ENCODE data around the gene KCNK10. TPM values are rescaled to one million over a fixed set of nuclear protein-coding genes. Genes with fewer than 3 reads are reported as not detected.

Gene KCNK10
- polyA plus RNA-seq, 3 donors = 0.05 TPM; not detected in 2

DNA sequence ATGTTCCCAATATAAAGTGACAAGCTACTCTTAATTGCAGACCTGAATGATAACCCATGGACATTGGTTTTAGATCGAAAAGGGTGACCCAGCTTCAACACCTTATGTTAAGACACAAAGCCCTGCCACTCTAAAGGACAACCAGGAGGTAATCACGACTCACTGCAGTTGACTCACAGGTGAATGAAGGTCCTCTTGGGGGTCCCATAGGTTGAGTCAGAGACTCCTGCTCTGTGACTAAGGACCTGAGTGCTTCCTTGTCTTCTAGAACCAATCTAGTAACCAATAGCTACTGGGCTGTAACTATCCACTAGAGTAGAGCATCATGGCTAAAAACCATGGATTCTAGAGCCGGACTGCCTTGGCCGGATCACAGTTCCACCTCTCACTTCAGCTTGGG, 73.8 kb downstream of the KCNK10 start:
- H3K4me3 ChIP-seq (replicated peaks in 1 of 3; ENCODE audit: low read depth in 2 of 3, low read length in 3 of 3) = no peak overlapping the region
- no peak overlapping the region for H3K27ac ChIP-seq (ENCODE audit: low read depth in 1 of 2, low read length in 2 of 2)
- Mint-ChIP-seq H3K27ac (no peak overlapping the region), H3K36me3 (no peaks in the 10 kb centered on the region), H3K4me1 (no peaks in the 10 kb centered on the region), H3K27me3 (ENCODE audit: low read depth in 3 of 3) (peaks cover 4 to 8% (median 6%) of the 10 kb centered on the region in 3 donors), H3K9me3 (peaks cover 0 to 5% (median 0%) of the 10 kb centered on the region in 7 donors), H3K4me3 (no peak overlapping the region)
- TF ChIP-seq, protein P1, sequence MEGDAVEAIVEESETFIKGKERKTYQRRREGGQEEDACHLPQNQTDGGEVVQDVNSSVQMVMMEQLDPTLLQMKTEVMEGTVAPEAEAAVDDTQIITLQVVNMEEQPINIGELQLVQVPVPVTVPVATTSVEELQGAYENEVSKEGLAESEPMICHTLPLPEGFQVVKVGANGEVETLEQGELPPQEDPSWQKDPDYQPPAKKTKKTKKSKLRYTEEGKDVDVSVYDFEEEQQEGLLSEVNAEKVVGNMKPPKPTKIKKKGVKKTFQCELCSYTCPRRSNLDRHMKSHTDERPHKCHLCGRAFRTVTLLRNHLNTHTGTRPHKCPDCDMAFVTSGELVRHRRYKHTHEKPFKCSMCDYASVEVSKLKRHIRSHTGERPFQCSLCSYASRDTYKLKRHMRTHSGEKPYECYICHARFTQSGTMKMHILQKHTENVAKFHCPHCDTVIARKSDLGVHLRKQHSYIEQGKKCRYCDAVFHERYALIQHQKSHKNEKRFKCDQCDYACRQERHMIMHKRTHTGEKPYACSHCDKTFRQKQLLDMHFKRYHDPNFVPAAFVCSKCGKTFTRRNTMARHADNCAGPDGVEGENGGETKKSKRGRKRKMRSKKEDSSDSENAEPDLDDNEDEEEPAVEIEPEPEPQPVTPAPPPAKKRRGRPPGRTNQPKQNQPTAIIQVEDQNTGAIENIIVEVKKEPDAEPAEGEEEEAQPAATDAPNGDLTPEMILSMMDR (IDR thresholded peaks at IDR 0.05) = no peak
- H3K9me3 ChIP-seq (replicated peaks in 1 of 2; ENCODE audit: control insufficient read depth in 1 of 2, insufficient read depth in 1 of 2, low read length in 2 of 2) = no peaks in the 10 kb centered on the region
- no peaks in the 10 kb centered on the region for H3K27me3 ChIP-seq (ENCODE audit: control insufficient read depth in 2 of 2, insufficient read depth in 2 of 2, low read length in 2 of 2)
- no peaks in the 10 kb centered on the region for H3K4me1 ChIP-seq (ENCODE audit: control insufficient read depth in 1 of 2, insufficient read depth in 2 of 2, low read length in 2 of 2)
- no peaks in the 10 kb centered on the region for H3K79me2 ChIP-seq (ENCODE audit: insufficient read depth, low read length)
- H3K4me2 ChIP-seq (replicated peaks; ENCODE audit: extremely low read depth, low read length, poor library complexity, severe bottlenecking) = no peak overlapping the region
- H2AFZ ChIP-seq (ENCODE audit: insufficient read depth, low read depth, low read length, poor library complexity, severe bottlenecking) = no peak overlapping the region
- no peak overlapping the region for H3K9ac ChIP-seq (ENCODE audit: insufficient read depth, low read length, poor library complexity, severe bottlenecking)
- intact Hi-C loops (cut with micrococcal nuclease) = no loop called here
- H3K36me3 ChIP-seq (replicated peaks in 1 of 2; ENCODE audit: control insufficient read depth in 1 of 2, insufficient read depth in 2 of 2, low read length in 2 of 2) = no peaks in the 10 kb centered on the region
- H4K20me1 ChIP-seq (ENCODE audit: insufficient read depth, low read length) = no peaks in the 10 kb centered on the region
- DNase-seq = no peak
- WGBS (ENCODE audit: insufficient coverage) = 95% methylated on average over 2 of the region's 4 CpGs

DNA sequence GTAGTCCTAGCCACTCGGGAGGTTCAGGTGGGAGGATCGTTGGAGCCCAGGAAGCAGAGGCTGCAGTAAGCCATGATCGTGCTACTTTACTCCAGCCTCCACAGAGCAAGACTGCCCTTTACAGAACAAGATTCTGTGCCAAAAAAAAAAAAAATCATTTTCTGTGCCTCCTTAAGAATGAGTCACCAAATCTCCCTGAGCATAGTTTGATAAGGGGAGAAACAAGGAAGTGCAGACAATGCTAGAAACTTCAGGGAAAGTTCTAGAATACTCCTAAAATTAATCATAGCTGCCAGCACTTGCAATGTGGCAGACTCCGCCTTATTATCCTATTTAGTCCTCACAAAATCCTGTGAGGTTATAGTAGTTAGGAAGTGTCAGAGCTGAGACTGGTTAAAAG, 74.5 kb downstream of the KCNK10 start:
- H2AFZ ChIP-seq (ENCODE audit: insufficient read depth, low read depth, low read length, poor library complexity, severe bottlenecking) = no peak overlapping the region
- no peak overlapping the region for H3K4me3 Mint-ChIP-seq
- intact Hi-C loops (cut with micrococcal nuclease) = no loop called here
- H3K4me3 ChIP-seq (replicated peaks in 1 of 3; ENCODE audit: low read depth in 2 of 3, low read length in 3 of 3) = no peak overlapping the region
- H3K4me1 ChIP-seq (ENCODE audit: control insufficient read depth in 1 of 2, insufficient read depth in 2 of 2, low read length in 2 of 2) = no peaks in the 10 kb centered on the region
- H4K20me1 ChIP-seq (ENCODE audit: insufficient read depth, low read length) = no peaks in the 10 kb centered on the region
- no peak overlapping the region for H3K27ac ChIP-seq (ENCODE audit: low read depth in 1 of 2, low read length in 2 of 2)
- H3K27me3 ChIP-seq (ENCODE audit: control insufficient read depth in 2 of 2, insufficient read depth in 2 of 2, low read length in 2 of 2) = no peaks in the 10 kb centered on the region
- peaks cover 3 to 6% (median 6%) of the 10 kb centered on the region in 3 donors for H3K27me3 Mint-ChIP-seq (ENCODE audit: low read depth in 3 of 3)
- DNase-seq = peak in 1 of 3 donors; percentile 22
- TF ChIP-seq, protein P1 (IDR thresholded peaks at IDR 0.05) = no peak
- H3K4me1 Mint-ChIP-seq = no peaks in the 10 kb centered on the region
- no peaks in the 10 kb centered on the region for H3K9me3 ChIP-seq (replicated peaks in 1 of 2; ENCODE audit: control insufficient read depth in 1 of 2, insufficient read depth in 1 of 2, low read length in 2 of 2)
- H3K9me3 Mint-ChIP-seq = peaks cover 0 to 3% (median under 1%) of the 10 kb centered on the region in 7 donors
- WGBS (ENCODE audit: insufficient coverage) = 92% methylated on average over 2 of the region's 4 CpGs
- H3K9ac ChIP-seq (ENCODE audit: insufficient read depth, low read length, poor library complexity, severe bottlenecking) = no peak overlapping the region
- no peaks in the 10 kb centered on the region for H3K79me2 ChIP-seq (ENCODE audit: insufficient read depth, low read length)
- H3K36me3 ChIP-seq (replicated peaks in 1 of 2; ENCODE audit: control insufficient read depth in 1 of 2, insufficient read depth in 2 of 2, low read length in 2 of 2) = no peaks in the 10 kb centered on the region
- no peak overlapping the region for H3K4me2 ChIP-seq (replicated peaks; ENCODE audit: extremely low read depth, low read length, poor library complexity, severe bottlenecking)
- H3K27ac Mint-ChIP-seq = no peak overlapping the region
- no peaks in the 10 kb centered on the region for H3K36me3 Mint-ChIP-seq

Measured in CD14-positive monocyte (primary cell).